HG02852 (cell line): ENCODE measurements around the gene SURF1.
"Not testable (repeated sequence)": the region's sequence is repeated elsewhere in the genome, so short reads cannot be mapped to it uniquely, and the experiment has no call there.

Experiments used
- ATAC-seq: cut with Tn5 transposase; IDR thresholded peaks from one replicate; pipeline ENCODE4 v1.9.1; 2021; ENCODE audit warnings: mild to moderate bottlenecking, moderate library complexity; ENCODE audit not compliant: unreplicated experiment

The SURF1 gene

GRCh38 chr9:133346021-133346785, 10.1 kb downstream of the SURF1 start:
- no peak for ATAC-seq

DNA sequence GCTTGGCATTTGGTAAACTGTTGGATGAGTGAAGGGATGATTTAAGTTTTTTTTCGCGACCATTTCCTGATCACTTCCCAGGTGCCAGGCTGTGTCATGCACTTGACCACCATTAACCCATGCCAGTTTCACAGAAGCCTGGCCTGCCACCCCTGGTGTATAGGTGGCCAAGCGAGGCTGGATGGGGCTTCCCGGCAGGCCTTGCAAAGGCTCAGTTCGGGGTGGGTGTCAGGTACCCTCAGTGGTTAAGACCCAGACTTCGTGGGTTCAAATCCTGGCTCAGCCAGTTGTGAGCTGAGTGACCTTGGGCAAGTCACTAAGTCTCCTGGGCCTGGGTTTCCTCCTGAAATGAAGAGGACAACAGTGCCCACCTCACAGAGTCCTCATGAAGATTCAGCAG, 10.7 kb downstream of the SURF1 start:
- no peak for ATAC-seq

- no peak for ATAC-seq
These were observed 11.3 kb downstream of the SURF1 start for GRCh38 chr9:133344979-133345378.

DNA sequence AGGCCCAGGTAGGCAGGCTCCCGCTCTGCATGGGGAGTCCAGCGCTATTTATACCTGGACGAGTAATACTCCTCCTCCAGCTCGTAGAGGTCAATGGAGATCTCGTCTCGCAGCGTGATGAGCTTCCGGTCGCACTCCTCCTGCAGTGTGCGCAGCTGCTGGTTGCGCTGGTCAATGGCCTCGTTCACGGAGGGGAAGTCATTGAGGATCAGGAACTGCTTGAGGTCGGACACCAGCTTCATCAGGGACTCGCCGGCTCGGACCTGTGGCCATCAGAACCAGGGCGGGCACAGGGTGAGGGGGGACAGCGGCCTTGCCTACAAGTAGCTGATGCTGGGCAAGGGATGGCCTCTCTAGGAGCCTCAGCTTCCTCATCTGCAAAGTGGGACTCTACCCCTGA, 12.2 kb downstream of the SURF1 start:
- ATAC-seq = no peak

- ATAC-seq = no peak
These were observed 13.7 kb downstream of the SURF1 start for GRCh38 chr9:133342570-133342969.

DNA sequence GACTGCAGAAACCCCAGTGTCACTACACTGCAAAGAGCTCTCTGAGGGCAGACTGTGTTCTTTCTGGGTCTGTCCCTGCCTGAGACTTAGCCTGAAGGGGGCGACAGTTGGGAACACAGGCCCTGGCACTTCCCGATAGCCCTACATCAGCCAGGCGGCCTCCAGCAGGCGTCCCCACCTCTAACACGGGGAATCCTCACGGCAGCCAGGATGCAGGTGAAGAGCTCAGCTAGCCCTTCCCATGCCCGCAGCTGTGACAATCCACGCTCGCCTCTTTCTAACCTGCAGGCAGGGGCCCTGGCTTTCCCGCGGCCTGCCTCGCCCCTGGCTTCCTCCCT, 14.2 kb downstream of the SURF1 start:
- no peak for ATAC-seq

DNA sequence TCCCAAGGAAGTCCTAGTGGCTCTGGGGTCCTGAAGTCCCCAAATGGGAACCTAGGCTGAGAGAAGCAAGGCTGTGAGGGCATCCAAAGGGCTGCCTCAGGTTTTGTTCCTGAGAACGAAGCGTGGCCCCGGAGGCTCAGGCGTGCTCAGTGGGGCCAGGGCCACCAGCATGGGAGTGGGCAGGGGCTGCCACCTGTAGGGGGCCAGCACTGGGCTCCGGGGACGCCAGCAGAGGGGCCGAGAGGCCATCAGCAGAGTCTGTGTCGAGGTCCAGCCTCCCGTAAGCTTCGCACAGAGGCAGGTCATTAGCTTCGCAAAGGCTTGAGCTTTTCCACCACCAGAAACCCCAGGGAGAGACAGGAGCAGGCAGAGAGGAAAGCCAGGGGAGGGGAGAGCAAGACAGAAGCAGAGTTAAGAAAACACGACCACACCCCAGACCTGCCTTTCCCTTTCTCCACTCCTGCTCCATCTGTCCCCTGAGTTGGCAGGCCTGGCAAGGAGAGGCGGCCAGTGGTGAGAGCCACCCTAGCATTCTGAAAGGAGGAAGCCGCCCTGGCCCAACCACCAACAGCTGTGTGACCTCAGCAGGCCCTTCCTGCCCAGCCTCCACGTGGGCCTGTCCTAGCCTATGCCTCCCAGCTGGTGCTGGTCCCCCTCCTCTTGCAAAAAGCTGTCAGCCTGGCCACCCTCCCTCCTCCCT, 14.8 kb downstream of the SURF1 start:
- ATAC-seq = no peak

DNA sequence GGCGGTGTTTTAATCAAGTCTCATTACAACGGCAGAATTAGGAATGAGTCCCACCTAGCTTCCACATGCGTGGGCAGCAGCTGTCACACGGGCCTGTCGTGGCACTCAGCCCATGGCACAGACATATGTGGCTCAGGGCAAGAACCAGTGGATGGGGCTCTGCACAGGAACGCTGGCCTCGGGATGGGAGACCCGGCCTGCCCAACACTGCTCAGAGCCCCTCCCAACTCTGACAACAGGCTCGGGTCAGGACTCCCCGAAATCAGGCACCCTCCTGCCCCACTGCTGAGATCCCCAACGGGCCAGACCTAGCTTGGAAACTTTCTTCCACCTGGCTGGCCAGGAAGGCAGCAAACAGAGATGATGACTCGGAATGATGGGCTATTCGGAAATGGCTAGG, 15.4 kb downstream of the SURF1 start:
- no peak for ATAC-seq

DNA sequence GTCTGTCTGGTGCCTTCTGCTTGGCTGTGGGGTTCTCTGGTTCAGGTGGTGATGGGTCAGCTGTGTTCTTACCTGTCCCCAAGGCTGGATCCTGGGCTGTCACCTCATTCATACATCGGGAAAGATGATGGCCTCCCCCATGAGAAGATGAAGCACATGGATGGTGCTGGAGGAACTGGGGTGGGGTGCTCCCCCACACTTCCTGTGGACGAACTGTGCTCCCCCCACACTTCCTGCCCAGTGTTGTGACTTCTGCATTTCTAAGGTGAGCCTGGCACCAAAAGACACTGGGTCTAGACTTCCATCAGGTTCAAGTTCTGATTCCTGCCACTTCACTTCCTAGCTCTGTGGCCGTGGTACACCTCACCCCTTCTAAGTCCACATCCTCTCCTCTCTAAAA, 16.0 kb downstream of the SURF1 start:
- no peak for ATAC-seq

DNA sequence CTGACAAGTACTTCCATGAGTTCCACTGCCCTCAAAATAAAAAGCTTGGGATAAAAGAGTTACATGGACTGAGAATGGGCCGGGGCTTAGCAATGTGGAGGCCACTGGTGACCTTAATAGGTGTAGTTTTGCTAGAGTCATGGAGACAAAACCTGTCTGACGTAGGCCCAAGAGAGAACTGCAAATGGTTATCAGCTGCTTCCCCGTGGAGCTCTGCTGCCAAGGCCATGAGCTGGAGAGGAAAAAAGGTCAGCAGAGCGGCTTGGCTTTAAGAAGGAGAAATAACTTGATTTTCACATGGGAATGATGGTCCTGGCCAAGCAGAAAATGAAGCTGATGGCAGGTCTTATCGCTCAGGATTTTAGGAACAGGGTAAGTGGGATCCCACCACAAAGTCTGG, 16.6 kb downstream of the SURF1 start:
- no peak for ATAC-seq

DNA sequence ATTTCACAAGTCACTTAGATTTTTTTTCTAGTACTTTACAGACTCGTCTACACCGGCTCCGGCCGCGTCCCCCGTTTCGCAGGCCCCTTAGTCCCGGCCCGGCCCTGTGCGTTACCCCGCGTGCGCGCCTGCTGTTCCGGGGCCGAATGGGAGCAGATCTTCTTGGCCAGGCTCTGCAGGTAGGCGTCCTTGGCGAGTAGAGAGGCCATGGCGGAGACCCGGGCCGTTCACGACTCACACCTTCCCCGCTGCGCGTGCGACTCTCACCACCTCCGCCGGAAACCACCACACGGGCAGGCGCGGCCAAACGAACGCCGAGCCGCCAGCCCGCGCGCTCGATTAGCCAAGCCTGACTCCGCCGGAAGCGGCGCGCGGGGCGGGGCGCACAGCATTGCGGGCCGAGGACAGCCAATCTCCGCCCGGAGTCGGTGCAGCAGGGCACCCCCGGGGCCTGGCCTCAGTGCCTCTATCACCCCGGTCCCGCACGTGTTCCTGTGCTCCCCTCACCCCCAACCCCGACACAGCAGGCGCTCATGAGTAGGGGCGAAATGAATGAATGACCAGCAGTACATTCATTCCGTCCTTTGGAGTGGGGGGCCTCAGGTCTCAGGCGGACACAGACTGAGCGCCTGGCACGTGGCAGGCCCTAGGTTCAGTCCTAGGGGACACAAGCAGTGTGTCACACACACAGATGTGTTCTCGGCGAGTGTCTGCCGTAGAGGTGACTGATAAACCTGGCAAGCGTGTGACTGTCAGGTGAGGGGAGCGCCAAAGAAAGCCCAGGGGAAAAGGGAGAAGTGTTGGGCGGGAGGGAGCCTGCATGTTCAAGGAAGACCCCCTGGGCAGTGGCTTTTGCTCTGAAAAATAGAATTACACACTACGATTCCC, 20.1 kb downstream of the SURF1 start, which contains the start of gene SURF6:
TSS of gene SURF6 (minus strand) at position 265 of the 888 bp plus-strand sequence. CDS start at position 209, 56 bp downstream.
- peak; percentile 78 for ATAC-seq

GRCh38 chr9:133334888-133335287, 21.4 kb downstream of the SURF1 start:
- ATAC-seq = not testable (repeated sequence)

GRCh38 chr9:133334161-133334560, 22.1 kb downstream of the SURF1 start:
- no peak for ATAC-seq

GRCh38 chr9:133333566-133333965, 22.7 kb downstream of the SURF1 start:
- ATAC-seq = no peak

DNA sequence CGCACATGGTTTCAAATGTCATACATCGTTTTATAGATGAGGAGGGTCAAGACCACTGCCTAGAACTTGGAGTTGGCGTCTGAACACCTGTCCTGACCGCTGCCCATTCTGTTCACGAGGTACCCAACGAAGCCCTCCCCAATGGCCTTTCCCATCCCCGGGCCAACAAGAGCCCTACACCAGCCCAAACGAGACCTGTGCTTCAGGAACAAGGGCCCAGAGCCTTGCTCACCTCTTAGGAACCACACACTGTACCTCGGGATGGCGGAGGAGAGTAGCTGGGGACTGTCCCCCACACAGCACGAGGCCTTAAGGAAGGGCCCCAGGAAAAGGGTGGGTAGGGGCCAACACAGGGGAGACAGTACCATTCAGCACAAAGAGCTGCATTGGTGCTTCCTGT, 23.3 kb downstream of the SURF1 start:
- no peak for ATAC-seq

- ATAC-seq = no peak
These were observed 23.9 kb downstream of the SURF1 start for GRCh38 chr9:133332381-133332730.

DNA sequence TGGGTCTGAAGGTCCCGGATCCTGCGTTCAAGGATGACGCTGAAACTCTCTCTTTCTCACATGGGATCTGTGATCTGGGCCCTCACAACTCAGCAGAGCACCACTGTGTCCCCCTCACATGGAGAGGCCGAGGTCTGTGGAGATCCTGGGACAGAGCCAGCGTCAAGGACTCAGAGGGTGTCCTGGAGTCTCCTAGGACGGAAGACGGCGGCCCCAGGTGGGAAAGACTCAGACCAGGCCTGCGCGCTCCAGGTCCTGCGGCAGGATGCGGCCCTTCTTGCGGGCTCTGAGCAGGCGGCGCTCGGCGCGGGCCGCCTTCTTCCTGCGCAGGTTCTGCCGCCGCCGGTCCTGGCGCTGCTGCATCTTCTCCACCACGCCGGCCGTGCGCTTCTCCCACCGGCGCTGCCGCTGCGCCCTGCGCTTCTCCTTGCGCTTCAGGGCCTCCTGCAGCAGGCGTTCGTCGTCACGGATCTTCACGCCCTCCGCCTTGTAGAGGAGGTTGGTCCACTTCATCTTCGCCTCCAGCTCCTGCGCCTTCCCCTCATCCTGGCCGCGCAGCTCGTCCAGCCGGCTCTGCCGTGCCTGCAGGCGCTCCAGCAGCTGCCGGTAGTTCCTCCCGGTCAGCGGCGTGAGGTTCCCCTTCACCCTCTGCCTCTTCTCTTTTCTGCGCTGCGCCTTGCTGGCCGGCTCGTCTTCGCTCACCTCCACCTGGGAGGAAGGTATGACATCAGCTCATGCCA, 24.5 kb downstream of the SURF1 start:
- no peak for ATAC-seq

DNA sequence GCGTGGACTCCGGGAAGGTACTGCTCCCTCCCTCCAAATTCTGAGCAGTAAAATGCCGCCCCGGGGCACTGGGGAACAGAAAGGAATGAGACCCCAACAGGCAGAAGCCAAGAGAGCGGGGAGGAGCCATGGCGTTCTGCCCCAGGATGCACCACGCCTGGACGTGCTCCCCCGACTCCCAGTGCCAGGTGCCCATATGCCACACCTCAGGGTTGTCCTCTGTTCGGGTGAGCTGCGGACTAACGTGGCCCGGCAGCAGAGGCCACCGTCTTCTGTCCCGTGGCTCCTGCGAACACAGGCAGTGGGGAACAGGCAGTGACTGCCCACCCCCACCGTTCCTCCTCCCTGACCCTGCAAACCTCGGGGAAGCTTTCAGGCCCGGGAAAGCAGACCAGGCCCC, 25.1 kb downstream of the SURF1 start:
- ATAC-seq = no peak

DNA sequence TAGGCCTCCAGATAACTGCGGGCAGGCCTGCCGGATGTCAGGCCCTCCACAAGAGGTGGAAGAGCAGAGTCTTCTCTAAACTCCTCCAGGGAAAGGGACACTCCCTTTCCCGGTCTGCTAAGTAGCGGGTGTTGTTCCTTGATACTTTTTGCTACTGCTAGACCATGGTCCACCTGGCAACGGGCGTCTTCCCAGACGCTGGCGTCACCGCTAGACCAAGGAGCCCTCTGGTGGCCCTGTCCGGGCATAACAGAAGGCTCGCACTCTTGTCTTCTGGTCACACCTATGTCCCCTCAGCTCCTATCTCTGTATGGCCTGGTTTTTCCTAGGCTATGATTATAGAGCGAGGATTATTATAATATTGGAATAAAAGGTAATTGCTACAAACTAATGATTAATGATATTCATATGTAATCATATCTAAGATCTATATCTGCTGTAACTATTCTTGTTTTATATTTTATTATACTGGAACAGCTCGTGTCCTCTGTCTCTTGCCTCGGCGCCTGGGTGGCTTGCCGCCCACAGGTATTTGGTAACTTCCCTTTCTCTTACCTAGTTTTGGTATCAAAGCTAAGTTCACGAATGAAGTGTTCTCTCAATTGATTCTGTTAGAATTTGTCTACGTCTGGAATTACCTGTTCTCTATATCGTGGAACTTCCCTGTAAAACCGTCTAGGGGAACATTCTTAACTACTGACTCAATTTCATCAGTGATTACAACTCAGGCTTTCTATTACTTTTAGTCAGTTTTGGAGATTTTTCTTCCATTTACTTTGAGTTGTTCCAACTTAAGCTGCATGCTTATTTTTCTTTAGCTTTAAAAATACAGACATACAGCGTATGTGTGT, 26.8 kb downstream of the SURF1 start:
- not testable (repeated sequence) for ATAC-seq
